ENCODE measurements around the gene ZNF692.
"Not testable (repeated sequence)": the region's sequence is repeated elsewhere in the genome, so short reads cannot be mapped to it uniquely, and the experiment has no call there.

The ZNF692 gene

GRCh38 chr1:248837045-248837780, 21.7 kb downstream of the ZNF692 start:
- peak overlapping the region; percentile 85 for H3K4me3 ChIP-seq (ENCODE audit: low read depth, low read length)
- DNase-seq (ENCODE audit: low read depth) = no peak

GRCh38 chr1:248834343-248834940, 24.4 kb downstream of the ZNF692 start:
- DNase-seq (ENCODE audit: low read depth) = no peak
- no peak overlapping the region for H3K4me3 ChIP-seq (ENCODE audit: low read depth, low read length)

GRCh38 chr1:248831842-248832241, 27.0 kb downstream of the ZNF692 start:
- DNase-seq (ENCODE audit: low read depth) = no peak
- H3K4me3 ChIP-seq (ENCODE audit: low read depth, low read length) = no peak overlapping the region

GRCh38 chr1:248830718-248831017, 28.2 kb downstream of the ZNF692 start:
- not testable (repeated sequence) for DNase-seq (ENCODE audit: low read depth); H3K4me3 ChIP-seq (ENCODE audit: low read depth, low read length)

- no peak for DNase-seq (ENCODE audit: low read depth)
- H3K4me3 ChIP-seq (ENCODE audit: low read depth, low read length) = no peak overlapping the region
Measured at GRCh38 chr1:248828845-248829244, 30.0 kb downstream of the ZNF692 start.

GRCh38 chr1:248825909-248826760, 32.8 kb downstream of the ZNF692 start, which contains the start of gene SH3BP5L:
Gene SH3BP5L, minus strand, starts transcription at chr1:248825915. Its CDS starts 980 bp downstream, at chr1:248824935.
- DNase-seq (ENCODE audit: low read depth) = peak; percentile 90
- peak within 1 kb of the TSS; percentile 85 for H3K4me3 ChIP-seq (ENCODE audit: low read depth, low read length)

GRCh38 chr1:248825573-248825908, 33.3 kb downstream of the ZNF692 start:
- peak overlapping the region; percentile 85 for H3K4me3 ChIP-seq (ENCODE audit: low read depth, low read length)
- no peak for DNase-seq (ENCODE audit: low read depth)

- peak overlapping the region; percentile 85 for H3K4me3 ChIP-seq (ENCODE audit: low read depth, low read length)
- DNase-seq (ENCODE audit: low read depth) = no peak
Measured at GRCh38 chr1:248825136-248825535, 33.7 kb downstream of the ZNF692 start.

GRCh38 chr1:248824701-248825100, 34.2 kb downstream of the ZNF692 start:
- DNase-seq (ENCODE audit: low read depth) = no peak
- peak overlapping the region; percentile 85 for H3K4me3 ChIP-seq (ENCODE audit: low read depth, low read length)

GRCh38 chr1:248824301-248824700, 34.6 kb downstream of the ZNF692 start:
- H3K4me3 ChIP-seq (ENCODE audit: low read depth, low read length) = peak overlapping the region; percentile 85
- DNase-seq (ENCODE audit: low read depth) = no peak

GRCh38 chr1:248823517-248824001, 35.3 kb downstream of the ZNF692 start:
- DNase-seq (ENCODE audit: low read depth) = no peak
- H3K4me3 ChIP-seq (ENCODE audit: low read depth, low read length) = peak overlapping the region; percentile 8

- DNase-seq (ENCODE audit: low read depth) = no peak
- H3K4me3 ChIP-seq (ENCODE audit: low read depth, low read length) = no peak overlapping the region
Measured at GRCh38 chr1:248822148-248823032, 36.5 kb downstream of the ZNF692 start.

GRCh38 chr1:248821641-248822040, 37.2 kb downstream of the ZNF692 start:
- no peak overlapping the region for H3K4me3 ChIP-seq (ENCODE audit: low read depth, low read length)
- no peak for DNase-seq (ENCODE audit: low read depth)

GRCh38 chr1:248821101-248821500, 37.8 kb downstream of the ZNF692 start:
- no peak overlapping the region for H3K4me3 ChIP-seq (ENCODE audit: low read depth, low read length)
- no peak for DNase-seq (ENCODE audit: low read depth)

- H3K4me3 ChIP-seq (ENCODE audit: low read depth, low read length) = no peak overlapping the region
- DNase-seq (ENCODE audit: low read depth) = no peak
Measured at GRCh38 chr1:248820041-248820585, 38.8 kb downstream of the ZNF692 start.

GRCh38 chr1:248818505-248819374, 40.1 kb downstream of the ZNF692 start:
- DNase-seq (ENCODE audit: low read depth) = no peak
- no peak overlapping the region for H3K4me3 ChIP-seq (ENCODE audit: low read depth, low read length)

- no peak overlapping the region for H3K4me3 ChIP-seq (ENCODE audit: low read depth, low read length)
- no peak for DNase-seq (ENCODE audit: low read depth)
Measured at GRCh38 chr1:248817065-248817464, 41.8 kb downstream of the ZNF692 start.
